HepG2 (cell line): ENCODE data around the gene RIF1.

Source experiments
- ESRRA ChIP-seq: sonication (generic); formaldehyde crosslinking; IDR thresholded peaks from 2 replicates; pipeline ENCODE4 v1.5.1; 2020; ENCODE audit warnings: mild to moderate bottlenecking, low read depth, missing genetic modification reagents
- FOXM1 ChIP-seq: sonication (generic); formaldehyde crosslinking; IDR thresholded peaks from 2 replicates; pipeline ENCODE4 v1.5.0; 2020; ENCODE audit warnings: missing genetic modification reagents
- POLR2A ChIP-seq, 2 experiments: IDR thresholded peaks; 2 replicates each; pipeline ENCODE4 v1.6.1; 2011; ENCODE audit warnings: low read depth in 2 of 2, low read length in 2 of 2, mild to moderate bottlenecking in 1 of 2, moderate library complexity in 1 of 2; ENCODE audit not compliant: insufficient read depth in 1 of 2
- SPEN ChIP-seq: sonication (generic); formaldehyde crosslinking; IDR thresholded peaks from 2 replicates; pipeline ENCODE4 v1.5.1; 2020; ENCODE audit warnings: low read depth, mild to moderate bottlenecking, missing genetic modification reagents
- ZNF766 ChIP-seq: sonication (generic); formaldehyde crosslinking; IDR thresholded peaks from 2 replicates; pipeline ENCODE4 v1.5.0; 2020; ENCODE audit warnings: missing genetic modification reagents, borderline replicate concordance

DNA sequence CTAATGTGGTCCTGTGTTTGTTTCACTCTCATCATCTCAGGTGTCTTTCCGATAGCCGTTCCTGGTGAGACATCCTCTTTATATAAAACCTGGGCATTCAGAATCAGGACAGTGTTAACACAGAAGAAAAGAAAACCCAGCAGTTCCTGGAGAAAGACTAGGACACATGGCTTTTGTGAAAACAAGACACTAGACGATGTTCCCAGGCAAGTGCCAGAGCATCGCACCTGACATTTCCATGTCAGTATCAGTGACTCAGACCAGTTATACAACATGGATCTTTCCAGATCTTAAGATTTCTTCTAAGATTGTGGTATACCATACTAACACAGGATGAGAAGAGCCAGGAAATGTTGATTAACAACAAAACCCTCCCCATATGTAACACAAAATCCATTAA lies 96.5 kb downstream of the RIF1 start:
- no peak for TF ChIP-seq ESRRA
- TF ChIP-seq SPEN (CRISPR knock-in tag): no peak
- TF ChIP-seq ZNF766 (CRISPR knock-in tag): no peak
- TF ChIP-seq FOXM1 (CRISPR knock-in tag): no peak
- TF ChIP-seq POLR2A (IDR thresholded peaks at IDR 0.05; ENCODE audit: insufficient read depth in 1 of 2, low read depth in 2 of 2, low read length in 2 of 2): no peak
